ENCODE measurements around the gene USP22. TPM values are rescaled to one million over a fixed set of nuclear protein-coding genes. Genes with fewer than 3 reads are reported as not detected.
A peak's percentile ranks its signal among the peaks of the same experiment; 100 is the strongest.

USP22 gene
- total and polyA plus RNA-seq, 8 donors, result 28.1 to 394 (median 161) TPM

- TF ChIP-seq POLR2A (IDR thresholded peaks at IDR 0.05), result no peak
- TF ChIP-seq EP300 (IDR thresholded peaks at IDR 0.05), result no peak
- TF ChIP-seq POLR2AphosphoS5 (IDR thresholded peaks at IDR 0.05), result no peak
- TF ChIP-seq CTCF (IDR thresholded peaks at IDR 0.05), result no peak
Observed at GRCh38 chr17:21027031-21027430, 15.8 kb downstream of the USP22 start.

GRCh38 chr17:21025451-21025850, 17.4 kb downstream of the USP22 start:
- TF ChIP-seq POLR2AphosphoS5 (IDR thresholded peaks at IDR 0.05) (no peak), POLR2A (IDR thresholded peaks at IDR 0.05) (no peak), CTCF (IDR thresholded peaks at IDR 0.05) (no peak), EP300 (IDR thresholded peaks at IDR 0.05) (no peak)
- H3K9me3 ChIP-seq, result no peaks in the 10 kb centered on the region
- H3K4me1 ChIP-seq, result peaks cover 13 to 84% (median 45%) of the 10 kb centered on the region in 4 donors
- WGBS, 5 donors, result 57 to 69% (median 65%) methylated on average over 5 of the region's 5 CpGs
- H3K27me3 ChIP-seq, result no peaks in the 10 kb centered on the region
- no peak for DNase-seq
- no peak overlapping the region for H3K27ac ChIP-seq
- H3K4me3 ChIP-seq, result no peak overlapping the region
- intact Hi-C loops (cut with DNase I; ENCODE audit: low total_unique reads), result no loop called here
- H3K36me3 ChIP-seq, result peaks cover 54 to 79% (median 75%) of the 10 kb centered on the region in 4 donors

More at GRCh38 chr17:21027031-21027430, 15.8 kb downstream of the USP22 start:
- Histone ChIP-seq H3K4me1 (peaks cover 21 to 83% (median 51%) of the 10 kb centered on the region in 4 donors), H3K9me3 (no peaks in the 10 kb centered on the region), H3K27ac (no peak overlapping the region), H3K4me3 (no peak overlapping the region), H3K36me3 (peaks cover 40 to 64% (median 61%) of the 10 kb centered on the region in 4 donors), H3K27me3 (no peaks in the 10 kb centered on the region)
- intact Hi-C loops (cut with DNase I; ENCODE audit: low total_unique reads), result no loop called here
- 83 to 88% (median 86%) methylated on average over 14 of the region's 14 CpGs for WGBS, 5 donors
- DNase-seq, result no peak

GRCh38 chr17:21024024-21024423, 18.8 kb downstream of the USP22 start:
- H3K27me3 ChIP-seq, result no peaks in the 10 kb centered on the region
- H3K4me3 ChIP-seq, result no peak overlapping the region
- H3K27ac ChIP-seq, result peak overlapping the region in 2 of 5 donors; percentile 58 to 61
- no peaks in the 10 kb centered on the region for H3K9me3 ChIP-seq
- DNase-seq, result no peak
- intact Hi-C loops (cut with DNase I; ENCODE audit: low total_unique reads), result no loop called here
- peaks cover 65 to 93% (median 89%) of the 10 kb centered on the region in 4 donors for H3K36me3 ChIP-seq
- H3K4me1 ChIP-seq, result peaks cover 3 to 84% (median 42%) of the 10 kb centered on the region in 4 donors
- WGBS, 5 donors, result 40 to 47% (median 45%) methylated on average over 8 of the region's 8 CpGs
- TF ChIP-seq POLR2AphosphoS5 (IDR thresholded peaks at IDR 0.05), result no peak
- no peak for TF ChIP-seq EP300 (IDR thresholded peaks at IDR 0.05)
- TF ChIP-seq CTCF (IDR thresholded peaks at IDR 0.05), result no peak
- TF ChIP-seq POLR2A (IDR thresholded peaks at IDR 0.05), result no peak

- no peaks in the 10 kb centered on the region for H3K9me3 ChIP-seq
- H3K27me3 ChIP-seq, result no peaks in the 10 kb centered on the region
- no peak overlapping the region for H3K4me3 ChIP-seq
- DNase-seq, result no peak
- peaks cover 73 to 97% (median 95%) of the 10 kb centered on the region in 4 donors for H3K36me3 ChIP-seq
- 63 to 77% (median 74%) methylated on average over 7 of the region's 7 CpGs for WGBS, 5 donors
- H3K27ac ChIP-seq, result peak overlapping the region in 1 of 5 donors; percentile 14
- no peak for TF ChIP-seq POLR2AphosphoS5 (IDR thresholded peaks at IDR 0.05)
- no peak for TF ChIP-seq POLR2A (IDR thresholded peaks at IDR 0.05)
- TF ChIP-seq EP300 (IDR thresholded peaks at IDR 0.05), result no peak
- TF ChIP-seq CTCF (IDR thresholded peaks at IDR 0.05), result no peak
- intact Hi-C loops (cut with DNase I; ENCODE audit: low total_unique reads), result no loop called here
- H3K4me1 ChIP-seq, result peaks cover 0 to 80% (median 37%) of the 10 kb centered on the region in 4 donors
Observed at GRCh38 chr17:21021208-21021803, 21.5 kb downstream of the USP22 start.

All from stomach (tissue), 9 donors.